GM19463 (cell line): ENCODE results near the gene ITGB1BP2.
"Not testable (repeated sequence)": the region's sequence is repeated elsewhere in the genome, so short reads cannot be mapped to it uniquely, and the experiment has no call there.

Experiments used
- ATAC-seq: cut with Tn5 transposase; IDR thresholded peaks from one replicate; pipeline ENCODE4 v1.9.1; 2021; ENCODE audit warnings: mild to moderate bottlenecking, moderate library complexity; ENCODE audit not compliant: unreplicated experiment

Gene ITGB1BP2

GRCh38 chrX:71300495-71300894, 1.1 kb upstream of the ITGB1BP2 start:
- ATAC-seq = not testable (repeated sequence)

- ATAC-seq = no peak
Measured at GRCh38 chrX:71302461-71303213, 1.1 kb downstream of the ITGB1BP2 start.

GRCh38 chrX:71304561-71304960, 3.0 kb downstream of the ITGB1BP2 start:
- ATAC-seq = no peak

- ATAC-seq = no peak
Measured at GRCh38 chrX:71315917-71316316, 14.4 kb downstream of the ITGB1BP2 start.

GRCh38 chrX:71316959-71317358, 15.4 kb downstream of the ITGB1BP2 start:
- ATAC-seq = not testable (repeated sequence)

GRCh38 chrX:71320126-71320525, 18.6 kb downstream of the ITGB1BP2 start:
- ATAC-seq = no peak

GRCh38 chrX:71321731-71322130, 20.2 kb downstream of the ITGB1BP2 start:
- ATAC-seq = no peak

- not testable (repeated sequence) for ATAC-seq
Measured at GRCh38 chrX:71324452-71324851, 22.9 kb downstream of the ITGB1BP2 start.

- ATAC-seq = no peak
Measured at GRCh38 chrX:71326394-71326793, 24.8 kb downstream of the ITGB1BP2 start.

- ATAC-seq = not testable (repeated sequence)
Measured at GRCh38 chrX:71349151-71349665, 47.7 kb downstream of the ITGB1BP2 start.

- ATAC-seq = not testable (repeated sequence)
Measured at GRCh38 chrX:71349867-71350266, 48.3 kb downstream of the ITGB1BP2 start.

- not testable (repeated sequence) for ATAC-seq
Measured at GRCh38 chrX:71352439-71352838, 50.9 kb downstream of the ITGB1BP2 start.
